Neuronal stem cell (in vitro differentiated cells): ENCODE data around the gene CEMIP2.

Experiments used
- DNase-seq: peaks from one replicate; pipeline ENCODE4 v3.0.0-alpha.2; 2013; ENCODE audit warnings: low spot score
- H2AFZ ChIP-seq: one replicate; pipeline ENCODE4 v1.6.1; 2013; ENCODE audit warnings: mild to moderate bottlenecking, low read length, inconsistent platforms
- H2AK5ac ChIP-seq: 2 replicates; pipeline ENCODE4 v1.6.1; 2013; ENCODE audit warnings: low read depth, mild to moderate bottlenecking, inconsistent platforms, low read length, moderate library complexity, mixed read lengths
- H2BK120ac ChIP-seq: 2 replicates; pipeline ENCODE4 v1.6.1; 2013; ENCODE audit warnings: low read depth, mild to moderate bottlenecking, inconsistent platforms, low read length, moderate library complexity, mixed read lengths
- H2BK12ac ChIP-seq: one replicate; pipeline ENCODE4 v1.6.1; 2013; ENCODE audit warnings: low read length, inconsistent platforms
- H2BK15ac ChIP-seq: 2 replicates; pipeline ENCODE4 v1.6.1; 2013; ENCODE audit warnings: mild to moderate bottlenecking, low read length, inconsistent platforms, mixed read lengths
- H2BK5ac ChIP-seq: one replicate; pipeline ENCODE4 v1.6.1; 2013; ENCODE audit warnings: inconsistent platforms, mild to moderate bottlenecking, low read length, moderate library complexity
- H3K14ac ChIP-seq: one replicate; pipeline ENCODE4 v1.6.1; 2013; ENCODE audit warnings: low read length, inconsistent platforms
- H3K18ac ChIP-seq: 2 replicates; pipeline ENCODE4 v1.6.1; 2013; ENCODE audit warnings: low read length, inconsistent platforms
- H3K23ac ChIP-seq: 2 replicates; pipeline ENCODE4 v1.6.1; 2013; ENCODE audit warnings: low read depth, mild to moderate bottlenecking, mixed read lengths, low read length, inconsistent platforms; ENCODE audit not compliant: poor library complexity
- H3K27ac ChIP-seq: replicated peaks from 3 replicates; pipeline ENCODE4 v1.5.1; 2013; ENCODE audit warnings: low read length, inconsistent platforms
- H3K27me3 ChIP-seq, 3 experiments: 2 replicates each; pipeline ENCODE4 v1.6.1; 2013; ENCODE audit warnings: low read length in 3 of 3, mild to moderate bottlenecking in 2 of 3, inconsistent platforms in 1 of 3, low read depth in 1 of 3, mixed read lengths in 1 of 3, moderate library complexity in 1 of 3; ENCODE audit not compliant: control insufficient read depth in 3 of 3, insufficient read depth in 3 of 3
- H3K36me3 ChIP-seq, 2 donors: replicated peaks in 1 of 2; 2 replicates each; pipeline ENCODE4 v1.6.1; 2013; ENCODE audit warnings: low read length in 2 of 2; ENCODE audit not compliant: control insufficient read depth in 2 of 2, insufficient read depth in 2 of 2
- H3K4ac ChIP-seq: 2 replicates; pipeline ENCODE4 v1.6.1; 2013; ENCODE audit warnings: inconsistent platforms, mild to moderate bottlenecking, low read length, moderate library complexity
- H3K4me1 ChIP-seq, 2 donors: 1 replicate in 1 of 2; 2 replicates in 1 of 2; pipeline ENCODE4 v1.6.1; 2013; ENCODE audit warnings: low read length in 2 of 2, low read depth in 1 of 2; ENCODE audit not compliant: control insufficient read depth in 2 of 2, insufficient read depth in 1 of 2
- H3K4me2 ChIP-seq: one replicate; pipeline ENCODE4 v1.6.1; 2013; ENCODE audit warnings: mild to moderate bottlenecking, low read length, inconsistent platforms; ENCODE audit not compliant: insufficient read depth, poor library complexity, severe bottlenecking
- H3K4me3 ChIP-seq, 2 donors: 2 replicates each; pipeline ENCODE4 v1.5.1; 2013; ENCODE audit warnings: low read length in 2 of 2, mild to moderate bottlenecking in 2 of 2, inconsistent platforms in 1 of 2, moderate library complexity in 1 of 2
- H3K79me1 ChIP-seq: one replicate; pipeline ENCODE4 v1.6.1; 2013; ENCODE audit warnings: low read depth, mild to moderate bottlenecking, inconsistent platforms, low read length, moderate library complexity
- H3K9ac ChIP-seq: one replicate; pipeline ENCODE4 v1.6.1; 2013; ENCODE audit warnings: mild to moderate bottlenecking, low read depth, low read length, inconsistent platforms; ENCODE audit not compliant: poor library complexity
- H3K9me3 ChIP-seq, 2 donors: replicated peaks in 1 of 2; 2 replicates each; pipeline versions ENCODE3 to v1.6.1; 2013; ENCODE audit warnings: low read length in 2 of 2, mild to moderate bottlenecking in 2 of 2, inconsistent platforms in 1 of 2, low read depth in 1 of 2, mixed read lengths in 1 of 2, moderate library complexity in 1 of 2; ENCODE audit not compliant: control insufficient read depth in 2 of 2, insufficient read depth in 1 of 2
- H4K8ac ChIP-seq: one replicate; pipeline ENCODE4 v1.6.1; 2013; ENCODE audit warnings: low read depth, mild to moderate bottlenecking, inconsistent platforms, low read length, moderate library complexity
- H4K91ac ChIP-seq: one replicate; pipeline ENCODE4 v1.6.1; 2013; ENCODE audit warnings: low read length, low read depth, mild to moderate bottlenecking, inconsistent platforms; ENCODE audit not compliant: poor library complexity
- WGBS, 2 donors: extraction: QIAGEN DNeasy Blood & Tissue Kit; methylation state at CpG; one replicate each; pipeline ENCODE4 v1.1.7; 2013; ENCODE audit warnings: missing lambda C conversion rate in 2 of 2, mixed read lengths in 1 of 2; ENCODE audit not compliant: insufficient read length in 2 of 2, insufficient replicate concordance in 1 of 2; ENCODE audit errors: extremely low coverage in 2 of 2; 5-methylcytosine and 5-hydroxymethylcytosine counted together

CEMIP2 gene

DNA sequence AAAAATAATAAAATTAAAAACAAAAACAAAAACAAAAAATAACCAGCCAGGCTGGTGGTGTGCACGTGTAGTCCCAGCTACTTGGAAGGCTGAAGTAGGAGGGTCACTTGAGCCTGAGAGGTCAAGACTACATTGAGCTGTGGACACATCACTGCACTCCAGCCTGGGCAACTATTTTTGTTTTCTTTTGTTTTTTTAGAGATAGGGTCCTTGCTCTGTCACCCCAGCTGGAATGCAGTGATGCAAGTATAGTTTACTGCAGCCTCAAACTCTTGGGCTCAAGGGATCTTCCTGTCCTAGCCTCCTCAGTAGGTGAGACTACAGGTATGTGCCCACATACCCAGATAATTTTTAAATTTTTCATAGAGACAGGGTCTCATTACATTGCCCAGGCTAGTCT lies 80.6 kb downstream of the CEMIP2 start:
- H3K27me3 ChIP-seq = no peaks in the 10 kb centered on the region
- H2BK15ac ChIP-seq = no peak overlapping the region
- no peaks in the 10 kb centered on the region for H3K9me3 ChIP-seq
- H3K4me1 ChIP-seq = peaks cover 0 to 5% of the 10 kb centered on the region in 2 donors
- H2AFZ ChIP-seq = no peak overlapping the region
- no peak overlapping the region for H2AK5ac ChIP-seq
- no peak overlapping the region for H3K18ac ChIP-seq
- no peak overlapping the region for H3K4ac ChIP-seq
- no peak overlapping the region for H2BK5ac ChIP-seq
- H3K27ac ChIP-seq = no peak overlapping the region
- WGBS, 2 donors = no CpG with 5 or more reads among the region's 1 CpG
- H3K14ac ChIP-seq = no peak overlapping the region
- no peak overlapping the region for H3K9ac ChIP-seq
- no peak overlapping the region for H3K4me2 ChIP-seq
- no peaks in the 10 kb centered on the region for H3K79me1 ChIP-seq
- no peak overlapping the region for H2BK120ac ChIP-seq
- DNase-seq = no peak
- peaks cover 30 to 100% of the 10 kb centered on the region in 2 donors for H3K36me3 ChIP-seq
- H3K4me3 ChIP-seq = no peak overlapping the region
- no peak overlapping the region for H4K8ac ChIP-seq
- H2BK12ac ChIP-seq = no peak overlapping the region
- no peak overlapping the region for H3K23ac ChIP-seq
- H4K91ac ChIP-seq = no peak overlapping the region

DNA sequence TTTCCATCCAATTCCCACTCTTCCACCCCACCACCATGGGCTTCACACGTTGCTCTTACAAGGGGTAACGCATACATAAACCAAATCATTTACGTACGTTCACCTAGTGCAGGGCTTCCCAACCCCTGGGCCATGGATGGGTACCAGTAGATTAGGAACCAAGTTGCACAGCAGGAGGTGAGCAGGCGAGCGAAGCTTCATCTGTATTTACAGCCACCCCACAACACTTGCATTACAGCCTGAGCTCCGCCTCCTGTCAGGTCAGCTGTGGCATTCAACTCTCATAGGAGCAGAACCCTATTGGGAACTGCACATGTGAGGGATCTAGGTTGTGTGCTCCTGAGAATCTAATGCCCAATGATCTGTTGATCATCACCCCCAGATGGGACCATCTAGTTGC lies 82.3 kb downstream of the CEMIP2 start:
- no peak overlapping the region for H2BK5ac ChIP-seq
- H4K8ac ChIP-seq = no peak overlapping the region
- WGBS, 2 donors = no CpG with 5 or more reads among the region's 7 CpGs
- no peak overlapping the region for H2BK12ac ChIP-seq
- no peak overlapping the region for H3K4me2 ChIP-seq
- H4K91ac ChIP-seq = no peak overlapping the region
- H2AK5ac ChIP-seq = no peak overlapping the region
- no peak overlapping the region for H2AFZ ChIP-seq
- no peak overlapping the region for H3K4ac ChIP-seq
- H3K79me1 ChIP-seq = no peaks in the 10 kb centered on the region
- no peak overlapping the region for H3K27ac ChIP-seq
- no peaks in the 10 kb centered on the region for H3K9me3 ChIP-seq
- no peak overlapping the region for H2BK120ac ChIP-seq
- DNase-seq = no peak
- no peak overlapping the region for H3K18ac ChIP-seq
- H3K9ac ChIP-seq = peak overlapping the region; percentile 22
- no peak overlapping the region for H3K4me3 ChIP-seq
- H3K36me3 ChIP-seq = peaks cover 26 to 100% of the 10 kb centered on the region in 2 donors
- no peak overlapping the region for H2BK15ac ChIP-seq
- H3K23ac ChIP-seq = no peak overlapping the region
- H3K4me1 ChIP-seq = peaks cover 0 to 7% of the 10 kb centered on the region in 2 donors
- no peak overlapping the region for H3K14ac ChIP-seq
- H3K27me3 ChIP-seq = no peaks in the 10 kb centered on the region

DNA sequence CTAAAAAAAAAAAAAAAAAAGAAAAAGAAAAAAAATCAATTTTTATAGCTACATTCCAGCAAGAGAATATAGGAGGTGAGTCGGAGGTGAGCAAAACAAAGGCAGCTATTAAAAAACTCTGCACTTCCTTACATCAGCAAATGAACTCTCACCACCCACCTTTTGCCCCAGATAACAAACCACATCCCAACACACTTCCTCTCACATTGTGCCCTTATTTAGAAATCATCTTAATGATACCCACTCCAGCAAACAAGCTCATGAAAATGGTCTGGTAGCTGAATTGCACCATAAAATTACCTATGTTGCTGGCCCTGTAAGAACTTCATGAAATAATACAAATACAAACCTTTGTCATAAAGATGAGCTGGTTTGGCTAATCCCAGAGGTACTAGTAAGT lies 82.9 kb downstream of the CEMIP2 start:
- Histone ChIP-seq H3K9ac (no peak overlapping the region), H3K14ac (no peak overlapping the region), H3K23ac (no peak overlapping the region), H3K27me3 (no peaks in the 10 kb centered on the region), H3K9me3 (no peaks in the 10 kb centered on the region), H3K4me2 (no peak overlapping the region), H3K36me3 (peaks cover 25 to 100% of the 10 kb centered on the region in 2 donors), H2AFZ (no peak overlapping the region), H4K8ac (no peak overlapping the region), H2BK5ac (no peak overlapping the region), H3K18ac (no peak overlapping the region), H2BK15ac (no peak overlapping the region), H4K91ac (no peak overlapping the region), H2BK12ac (no peak overlapping the region), H3K79me1 (no peaks in the 10 kb centered on the region), H3K4me3 (no peak overlapping the region), H3K27ac (no peak overlapping the region), H3K4me1 (peaks cover 0 to 7% of the 10 kb centered on the region in 2 donors), H3K4ac (no peak overlapping the region), H2BK120ac (no peak overlapping the region), H2AK5ac (no peak overlapping the region)
- DNase-seq = no peak
- no CpG with 5 or more reads among the region's 1 CpG for WGBS, 2 donors

DNA sequence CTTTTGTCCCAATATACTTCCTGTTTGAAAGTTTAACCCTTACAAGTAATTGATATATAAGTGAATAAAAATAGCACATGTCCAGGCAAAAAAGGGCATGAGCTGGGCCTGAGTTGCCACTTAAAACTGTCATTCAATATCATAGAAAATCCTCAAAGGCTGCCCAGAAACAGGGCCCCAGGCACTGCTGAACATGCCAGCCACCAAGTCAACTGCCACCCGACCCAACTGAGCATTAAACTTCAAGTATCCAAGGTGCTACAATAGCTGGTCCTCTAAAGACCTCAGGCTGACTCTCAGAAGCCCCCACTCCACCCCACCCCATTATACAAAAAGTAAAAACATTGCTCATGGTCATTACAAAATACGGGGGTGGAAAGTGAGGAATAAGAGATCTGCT lies 83.7 kb downstream of the CEMIP2 start:
- no CpG with 5 or more reads among the region's 2 CpGs for WGBS, 2 donors

More for the DNA sequence above, 83.7 kb downstream of the CEMIP2 start:
- no peak overlapping the region for H2AK5ac ChIP-seq
- no peak overlapping the region for H3K4me2 ChIP-seq
- H3K79me1 ChIP-seq = no peaks in the 10 kb centered on the region
- H3K18ac ChIP-seq = no peak overlapping the region
- H3K9me3 ChIP-seq = no peaks in the 10 kb centered on the region
- no peak overlapping the region for H2BK5ac ChIP-seq
- no peak overlapping the region for H4K91ac ChIP-seq
- H3K4me3 ChIP-seq = no peak overlapping the region
- no peak overlapping the region for H2BK120ac ChIP-seq
- H3K4me1 ChIP-seq = peaks cover 0 to 7% of the 10 kb centered on the region in 2 donors
- no peak overlapping the region for H2BK12ac ChIP-seq
- no peak overlapping the region for H3K27ac ChIP-seq
- H3K36me3 ChIP-seq = peaks cover 17 to 100% of the 10 kb centered on the region in 2 donors
- no peak for DNase-seq
- no peak overlapping the region for H4K8ac ChIP-seq
- no peak overlapping the region for H3K4ac ChIP-seq
- H3K23ac ChIP-seq = no peak overlapping the region
- no peak overlapping the region for H2BK15ac ChIP-seq
- no peak overlapping the region for H2AFZ ChIP-seq
- no peak overlapping the region for H3K14ac ChIP-seq
- H3K9ac ChIP-seq = no peak overlapping the region
- H3K27me3 ChIP-seq = no peaks in the 10 kb centered on the region
